HG02678 (cell line): ENCODE data around the gene RFXANK.
"Not testable (repeated sequence)": the region's sequence is repeated elsewhere in the genome, so short reads cannot be mapped to it uniquely, and the experiment has no call there.

ENCODE experiments used
- ATAC-seq: cut with Tn5 transposase; IDR thresholded peaks from one replicate; pipeline ENCODE4 v1.9.1; 2021; ENCODE audit warnings: mild to moderate bottlenecking, moderate library complexity; ENCODE audit not compliant: unreplicated experiment

Gene RFXANK

DNA sequence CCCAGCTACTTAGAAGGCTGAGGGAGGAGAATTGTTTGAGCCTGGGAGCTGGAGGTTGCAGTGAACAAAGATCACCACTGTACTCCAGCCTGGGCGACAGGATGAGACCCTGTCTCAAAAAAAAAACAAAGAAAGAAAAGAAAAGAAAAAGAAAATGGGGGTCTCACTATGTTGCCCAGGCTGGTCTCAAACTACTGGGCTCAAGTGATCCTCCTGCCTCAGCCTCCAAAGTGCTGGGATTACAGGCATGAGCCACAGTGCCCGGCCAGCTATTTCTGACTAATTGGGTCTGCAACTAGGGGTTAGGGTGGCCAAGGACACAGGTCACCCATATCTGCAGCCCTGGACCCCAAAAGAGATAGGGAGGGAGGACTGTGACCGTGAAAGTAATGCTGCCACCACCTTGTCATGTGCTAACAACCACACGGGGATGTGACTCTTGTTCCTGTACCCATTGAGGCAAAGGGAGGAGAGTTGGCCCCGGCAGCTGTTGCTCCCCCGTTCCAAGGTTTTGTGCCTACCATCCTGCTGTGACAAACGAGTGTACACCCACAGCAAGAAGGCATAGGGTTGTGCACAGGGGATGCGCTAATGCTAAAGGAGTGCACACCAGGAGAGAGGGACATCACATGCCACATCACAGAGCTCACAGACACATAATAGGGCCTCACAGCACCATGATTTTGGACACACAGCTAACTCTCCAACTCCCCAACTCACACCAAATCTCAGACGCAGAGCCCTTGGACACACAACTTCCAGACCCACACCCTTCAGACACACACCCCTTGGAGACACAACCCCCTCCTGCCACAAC is 22.6 kb upstream of the RFXANK start:
- no peak for ATAC-seq

DNA sequence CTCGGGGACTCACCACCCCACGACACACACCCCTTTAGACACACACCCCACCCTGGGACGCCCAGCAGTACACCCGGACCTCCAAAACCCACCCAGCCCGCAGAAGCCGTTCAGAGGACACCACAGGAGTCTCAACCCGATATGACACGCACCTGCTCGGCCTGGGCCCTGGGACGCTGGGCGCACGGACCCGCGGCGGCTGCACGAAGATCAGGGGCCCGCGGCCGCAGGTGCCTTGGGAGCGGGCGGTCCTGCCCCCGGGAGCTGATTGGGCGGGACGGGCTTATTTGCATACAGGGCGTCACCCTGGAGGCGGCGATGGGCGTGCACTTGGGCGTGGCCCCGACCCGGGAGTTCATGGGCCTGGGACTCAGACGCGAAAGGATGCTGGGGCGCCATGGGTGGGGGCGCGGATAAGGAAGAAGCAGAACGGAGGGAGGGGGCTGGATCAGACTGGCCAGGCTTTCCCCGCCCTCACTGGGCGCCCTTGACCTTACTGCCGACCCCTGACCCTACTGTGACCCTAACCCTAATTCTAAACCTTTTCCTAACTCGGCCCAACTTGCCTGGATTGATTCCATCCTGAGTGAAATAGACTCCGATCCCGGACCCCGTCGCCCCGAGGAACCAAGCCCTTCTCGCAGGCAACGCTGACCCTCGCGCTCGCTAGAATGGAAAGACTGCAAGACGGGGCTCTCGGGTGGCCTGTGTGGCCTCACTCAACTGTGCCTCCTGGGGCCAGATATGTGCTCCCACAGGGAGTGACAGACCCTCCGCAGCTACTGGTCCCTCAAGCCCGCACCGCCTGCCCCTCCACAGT is 21.8 kb upstream of the RFXANK start, which contains the start of gene MEF2B:
Gene MEF2B, minus strand, starts transcription at position 211 of the 820 bp plus-strand sequence. CDS start 19,528 bp downstream, outside the sequence.
- peak; percentile 93 for ATAC-seq

DNA sequence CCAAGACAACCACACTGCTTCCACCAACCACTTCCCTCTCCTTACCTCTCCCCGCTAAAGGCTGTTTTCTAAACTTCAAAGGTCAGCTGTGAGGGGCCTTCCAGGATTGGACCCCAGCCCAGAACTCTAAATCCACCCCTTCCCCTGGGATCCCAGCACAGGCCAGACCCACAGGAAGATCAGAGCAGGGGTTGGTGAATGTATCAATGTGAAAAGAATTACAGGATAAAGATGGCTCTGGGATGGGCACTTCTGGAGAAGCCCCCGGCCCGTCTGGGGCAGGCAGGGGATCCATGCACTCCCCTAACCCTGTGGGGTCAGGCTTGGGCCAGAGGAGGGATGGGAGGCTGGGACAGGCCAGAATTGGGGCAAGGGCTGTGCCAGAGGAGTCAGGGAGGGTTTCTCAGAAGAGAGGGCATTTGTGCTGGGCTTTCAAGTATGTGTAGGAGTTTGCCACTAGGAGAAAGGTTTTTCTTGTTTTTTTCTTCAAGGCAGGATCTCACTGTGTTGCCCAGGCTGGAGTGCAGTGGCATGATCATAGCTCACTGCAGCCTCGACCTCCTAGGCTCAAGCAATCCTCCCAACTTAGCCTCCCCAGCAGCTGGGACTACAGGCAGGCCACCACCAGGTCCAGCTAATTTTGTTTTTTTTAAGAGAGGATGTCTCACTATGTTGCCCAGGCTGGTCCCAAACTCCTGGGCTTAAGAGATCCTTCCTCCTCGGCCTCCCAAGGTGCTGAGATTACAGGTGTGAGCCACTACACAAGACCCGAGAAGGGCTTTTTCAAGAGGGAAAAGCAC is 21.0 kb upstream of the RFXANK start:
- ATAC-seq, result no peak

DNA sequence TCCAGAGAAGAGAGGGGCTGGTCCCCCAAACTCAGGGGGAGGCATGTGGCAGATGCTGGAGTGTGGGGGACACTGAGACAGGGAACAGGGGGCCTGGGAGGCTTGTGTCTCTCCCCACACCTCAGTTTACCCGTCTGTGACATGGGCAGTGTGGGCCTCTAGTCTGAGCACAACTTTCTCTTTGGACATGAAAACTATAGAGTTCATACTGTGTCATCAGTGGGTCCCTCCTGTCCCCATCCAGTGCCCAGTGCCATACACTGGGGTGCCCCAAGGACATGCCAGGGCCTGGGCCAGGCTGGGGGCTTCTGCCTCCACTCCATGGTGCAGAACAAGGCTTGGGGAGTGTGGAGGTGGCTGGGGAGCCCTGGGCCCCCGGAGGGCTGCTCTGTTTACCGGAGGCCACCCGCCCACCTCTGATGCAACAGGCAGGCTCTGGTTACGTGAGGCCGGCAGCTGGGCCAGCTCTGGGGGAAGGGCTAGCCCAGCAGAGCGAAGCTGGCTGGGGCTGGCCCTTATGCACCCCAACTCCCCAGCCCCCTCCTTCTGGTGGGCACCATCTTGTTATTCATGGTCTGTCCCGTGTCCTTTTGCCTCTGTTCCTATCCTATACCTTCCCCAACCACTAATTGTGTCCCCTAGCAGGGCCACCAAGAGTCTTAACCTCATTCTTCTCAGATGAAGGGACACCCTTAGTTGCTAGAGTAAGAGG is 20.1 kb upstream of the RFXANK start:
- ATAC-seq, result no peak

DNA sequence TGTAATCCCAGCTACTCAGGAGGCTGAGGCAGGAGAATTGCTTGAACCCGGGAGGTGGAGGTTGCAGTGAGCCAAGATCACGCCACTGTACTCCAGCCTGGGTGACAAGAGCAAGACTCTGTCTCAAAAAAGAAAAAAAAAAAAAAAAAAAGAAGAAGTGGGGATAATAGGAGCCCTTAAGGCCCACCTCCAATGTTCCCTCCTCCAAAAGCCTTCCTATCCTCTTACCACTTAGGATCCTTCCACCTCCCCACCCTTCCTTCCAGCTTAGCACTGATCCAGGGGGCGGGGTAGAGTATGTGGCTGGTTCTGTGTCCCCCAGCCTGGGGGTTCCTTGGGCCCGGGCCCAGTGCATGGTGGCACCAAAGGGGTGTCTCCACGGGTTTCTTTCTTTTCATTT is 18.8 kb upstream of the RFXANK start:
- ATAC-seq, result not testable (repeated sequence)

DNA sequence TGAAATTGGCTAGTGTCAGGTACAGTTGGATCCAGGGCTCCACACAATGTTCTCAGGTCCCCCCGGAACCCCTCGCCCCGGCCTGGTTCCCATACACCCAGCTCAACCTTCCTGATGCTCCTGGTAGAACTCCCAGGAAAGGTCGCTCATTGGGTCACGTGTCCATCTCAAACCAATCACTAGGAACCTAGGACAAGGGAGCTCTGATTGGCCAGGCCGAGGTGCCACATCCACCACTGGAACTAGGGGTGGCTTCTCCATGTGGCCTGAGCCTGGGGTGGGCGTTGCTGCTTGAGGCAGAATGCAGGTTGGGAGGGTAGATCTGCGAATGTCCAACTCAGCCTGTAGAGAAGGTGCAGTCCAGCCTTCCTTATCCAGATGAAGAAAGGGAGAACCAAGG is 15.1 kb upstream of the RFXANK start:
- ATAC-seq, result no peak

DNA sequence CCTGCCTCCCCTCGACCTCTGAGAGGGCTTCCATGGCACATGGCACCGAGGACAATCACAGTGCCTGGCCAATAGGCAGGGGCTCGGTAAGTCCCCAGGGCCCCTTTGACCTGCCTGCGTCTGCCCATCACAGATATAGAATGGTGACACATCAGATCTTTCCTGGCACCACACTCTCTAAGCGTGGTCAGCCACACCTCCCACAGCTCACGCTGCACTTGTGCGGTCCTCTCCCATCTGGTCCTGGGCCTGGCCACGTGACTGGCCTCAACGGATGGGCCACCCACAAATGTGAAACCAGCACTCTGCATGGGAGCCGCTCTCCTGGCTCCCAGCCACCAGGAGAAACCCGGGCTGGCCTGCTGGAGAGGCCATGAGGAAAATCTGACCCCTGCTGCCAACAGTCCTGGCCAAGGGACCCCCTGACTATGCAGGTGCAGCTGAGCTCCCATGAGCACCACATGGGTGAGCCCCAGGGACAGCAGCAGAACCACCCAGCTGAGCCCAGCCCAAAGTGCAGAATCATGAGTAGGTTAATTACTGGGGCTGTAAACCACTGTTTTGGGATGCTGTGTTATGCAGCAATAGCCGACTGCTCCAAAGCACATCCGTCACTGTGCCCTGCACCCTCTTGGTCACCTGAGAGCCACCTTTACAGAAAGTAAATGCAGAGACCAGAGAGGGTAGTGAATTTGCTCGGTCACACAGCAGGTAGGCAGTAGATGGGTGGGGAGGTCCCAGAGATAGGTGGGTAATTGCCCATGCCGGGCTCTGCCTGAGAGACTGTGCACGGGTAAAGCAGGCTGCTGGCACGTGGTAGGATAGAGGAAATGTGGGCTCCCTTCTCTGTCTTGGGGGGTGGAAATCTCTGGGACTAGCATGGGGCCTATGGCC is 12.3 kb upstream of the RFXANK start:
- ATAC-seq, result no peak

DNA sequence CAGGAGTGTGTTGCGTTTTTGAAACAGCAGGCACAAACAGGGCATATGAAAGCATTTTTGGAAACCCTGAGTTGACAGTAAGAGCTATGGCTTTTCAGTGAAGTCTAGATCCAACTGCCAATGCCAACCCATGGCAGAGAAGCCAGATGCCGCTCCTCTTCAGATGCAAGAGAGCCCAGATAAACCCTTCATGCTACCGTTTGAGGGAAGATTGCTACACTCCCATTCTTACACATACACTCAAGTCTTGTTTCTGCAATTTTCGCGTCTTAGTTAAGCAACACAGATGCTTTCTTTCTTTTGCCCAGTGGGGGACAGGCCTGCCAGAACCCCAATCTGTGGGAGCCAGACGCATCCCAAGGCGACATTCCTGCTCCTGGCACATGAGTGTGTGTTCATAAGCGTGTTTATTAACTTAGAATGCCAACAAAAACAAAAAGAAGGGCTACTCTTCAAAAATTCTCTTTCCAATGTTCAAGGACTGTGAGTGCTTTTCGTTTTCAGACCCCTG is 10.5 kb upstream of the RFXANK start:
- no peak for ATAC-seq

DNA sequence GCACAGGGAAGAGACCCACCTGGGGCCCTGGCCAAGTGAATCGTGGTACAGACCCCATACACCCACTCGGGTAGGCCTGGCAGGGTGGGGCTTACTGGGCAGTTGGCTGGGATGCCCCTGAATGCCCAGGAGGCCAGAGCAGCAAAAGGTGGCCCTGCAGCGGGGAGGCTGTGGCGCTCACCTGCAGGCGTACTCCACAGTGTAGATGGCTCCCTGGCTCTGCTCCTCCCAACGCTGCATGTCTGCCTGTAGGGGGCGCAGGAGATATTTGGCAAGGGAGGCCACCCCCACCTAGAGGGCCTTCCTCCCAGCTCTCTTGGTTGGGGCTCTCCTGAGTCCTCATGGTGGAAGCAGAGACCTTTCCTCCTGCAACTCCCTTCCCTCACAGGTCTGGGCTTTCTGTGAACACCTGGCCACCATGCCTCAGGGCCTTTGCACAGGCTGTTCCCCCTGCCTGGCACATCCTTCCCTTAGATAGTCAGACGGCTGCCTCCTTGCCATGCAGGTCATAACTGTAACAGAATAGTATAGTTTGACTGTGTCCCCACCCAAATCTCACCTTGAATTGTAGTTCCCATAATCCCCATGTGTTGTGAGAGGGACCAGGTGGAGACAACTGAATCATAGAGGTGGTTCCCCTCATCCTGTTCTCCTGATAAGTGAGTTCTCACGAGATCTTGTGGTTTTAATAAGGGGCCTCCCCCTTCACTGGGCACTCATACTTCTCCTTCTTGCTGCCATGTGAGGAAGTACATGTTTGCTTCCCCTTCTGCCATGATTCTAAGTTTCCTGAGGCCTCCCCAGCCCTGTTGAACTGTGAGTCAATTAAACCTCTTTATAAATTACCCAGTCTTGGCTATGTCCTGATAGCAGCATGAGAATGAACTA is 6.0 kb upstream of the RFXANK start:
- ATAC-seq, result no peak

DNA sequence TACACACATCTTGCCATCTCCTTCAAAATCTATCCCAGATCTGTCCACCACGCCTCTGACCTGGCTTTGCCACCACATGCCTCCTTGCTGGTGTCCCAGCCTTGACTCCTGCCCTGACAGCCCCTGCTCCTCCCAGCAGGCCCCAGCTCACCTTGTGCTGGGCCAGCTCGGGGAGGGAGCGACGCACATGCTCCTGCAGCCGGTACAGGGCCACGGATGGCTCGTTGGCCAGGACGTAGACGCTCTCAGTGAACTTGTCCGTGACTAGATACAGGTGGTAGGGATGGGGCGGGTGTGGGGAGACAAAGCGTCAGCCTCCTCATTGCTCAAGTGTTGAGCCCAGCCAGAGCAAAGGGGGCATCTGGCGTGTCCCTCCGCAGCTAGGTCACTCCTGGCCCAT is 5.3 kb upstream of the RFXANK start:
- no peak for ATAC-seq

DNA sequence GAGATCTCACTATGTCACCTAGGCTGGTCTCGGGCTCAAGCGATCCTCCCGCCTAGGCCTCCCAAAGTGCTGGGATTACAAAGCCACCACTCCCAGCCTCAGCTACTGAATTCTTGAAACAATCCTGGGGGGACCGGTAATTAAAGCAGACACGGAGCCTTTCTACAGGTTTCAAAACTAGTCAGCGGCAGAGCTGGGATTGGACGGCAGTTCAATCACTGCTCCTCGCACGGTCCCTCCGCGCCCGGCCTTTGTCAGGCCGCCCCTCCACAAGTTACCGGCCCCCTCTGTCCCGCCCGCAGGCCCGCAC is 335 bp upstream of the RFXANK start:
- no peak for ATAC-seq

DNA sequence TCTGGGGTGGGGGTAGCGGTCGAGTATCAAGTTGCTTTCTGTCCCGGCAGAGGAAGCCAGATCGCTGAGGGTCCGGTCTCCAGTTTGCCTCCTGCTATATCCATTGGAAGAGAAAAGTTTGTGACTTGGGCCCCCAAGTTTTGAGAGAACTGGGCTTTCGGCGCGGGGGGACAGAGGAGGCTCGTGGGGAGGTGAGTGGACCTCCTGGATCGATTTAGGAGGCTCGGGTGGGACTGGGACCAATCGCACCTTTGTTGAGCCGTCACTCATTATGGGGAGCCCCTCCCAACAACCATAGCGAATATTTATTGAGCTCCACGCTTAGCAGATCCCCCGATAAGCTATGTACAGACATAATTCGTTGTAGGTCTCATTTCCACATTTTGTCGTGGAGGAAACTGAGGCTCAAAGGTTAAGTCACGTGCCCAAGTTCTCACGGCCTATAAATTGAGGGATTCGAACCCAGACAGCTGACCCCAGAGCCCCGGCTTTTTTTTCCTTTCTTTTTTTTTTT is 909 bp downstream of the RFXANK start:
- no peak for ATAC-seq

DNA sequence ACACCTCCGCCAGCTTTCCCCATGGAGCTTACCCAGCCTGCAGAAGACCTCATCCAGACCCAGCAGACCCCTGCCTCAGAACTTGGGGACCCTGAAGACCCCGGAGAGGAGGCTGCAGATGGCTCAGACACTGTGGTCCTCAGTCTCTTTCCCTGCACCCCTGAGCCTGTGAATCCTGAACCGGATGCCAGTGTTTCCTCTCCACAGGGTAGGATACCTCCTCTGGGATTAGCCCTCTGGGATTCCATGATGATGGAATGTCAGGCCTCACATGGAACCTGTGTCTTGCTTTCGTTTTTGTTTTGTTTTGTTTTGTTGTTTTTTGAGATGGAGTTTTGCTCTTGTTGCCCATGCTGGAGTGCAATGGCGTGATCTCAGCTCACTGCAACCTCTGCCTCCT is 1.9 kb downstream of the RFXANK start:
- ATAC-seq, result no peak

DNA sequence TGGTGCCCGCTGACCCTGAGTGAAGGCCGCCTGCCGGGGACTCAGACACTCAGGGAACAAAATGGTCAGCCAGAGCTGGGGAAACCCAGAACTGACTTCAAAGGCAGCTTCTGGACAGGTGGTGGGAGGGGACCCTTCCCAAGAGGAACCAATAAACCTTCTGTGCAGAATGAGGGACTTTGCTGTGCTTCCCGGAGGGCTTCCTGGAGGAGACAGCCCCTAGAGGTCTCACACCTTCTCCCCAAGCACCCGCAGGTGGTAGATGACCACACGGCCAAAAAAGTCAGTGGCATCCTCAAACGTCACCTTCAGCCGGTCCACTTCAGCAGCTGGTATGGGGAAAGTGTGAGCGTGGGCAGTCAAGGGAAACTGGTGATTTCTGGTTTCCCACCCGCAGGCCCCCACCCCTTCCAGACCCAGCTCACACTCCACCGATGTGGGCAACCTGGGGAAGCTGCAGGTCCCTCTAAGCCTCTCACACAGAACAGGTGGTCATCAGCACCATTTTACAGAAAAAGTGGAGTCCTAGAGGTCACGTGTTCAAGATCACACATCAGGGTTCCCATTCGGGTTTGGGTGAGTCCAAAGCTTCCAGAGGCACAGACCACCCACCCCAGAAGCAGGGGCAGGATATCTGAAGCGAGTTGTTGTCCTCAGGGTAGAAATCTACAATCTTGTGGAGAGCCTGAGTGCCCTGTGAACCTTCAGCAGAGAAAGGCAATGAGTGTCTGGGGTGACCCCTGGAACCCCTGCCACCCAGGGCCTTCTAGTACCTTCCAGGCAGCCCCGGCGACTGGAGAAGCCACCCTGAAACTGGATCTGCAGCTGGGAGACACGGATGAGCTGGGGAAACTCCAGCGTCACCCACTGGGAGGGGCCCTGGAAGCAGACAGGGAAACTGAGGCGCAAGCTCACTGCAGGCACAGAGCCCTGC is 9.9 kb downstream of the RFXANK start:
- ATAC-seq, result no peak

DNA sequence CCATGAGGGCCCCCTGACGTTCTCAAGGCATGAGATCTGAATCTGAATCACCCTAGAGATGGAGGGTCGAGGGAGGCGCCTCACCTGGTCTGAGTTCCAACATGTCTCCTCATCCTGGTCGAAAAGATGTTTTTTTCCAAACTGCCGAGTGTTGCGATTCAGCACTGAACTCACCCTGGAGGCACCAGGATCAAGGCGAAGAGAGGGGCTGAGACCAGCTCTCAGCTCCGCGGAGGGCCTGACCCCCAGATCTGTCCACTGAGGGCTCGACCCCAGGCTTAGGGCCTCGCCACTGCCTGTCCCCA is 10.6 kb downstream of the RFXANK start:
- no peak for ATAC-seq

DNA sequence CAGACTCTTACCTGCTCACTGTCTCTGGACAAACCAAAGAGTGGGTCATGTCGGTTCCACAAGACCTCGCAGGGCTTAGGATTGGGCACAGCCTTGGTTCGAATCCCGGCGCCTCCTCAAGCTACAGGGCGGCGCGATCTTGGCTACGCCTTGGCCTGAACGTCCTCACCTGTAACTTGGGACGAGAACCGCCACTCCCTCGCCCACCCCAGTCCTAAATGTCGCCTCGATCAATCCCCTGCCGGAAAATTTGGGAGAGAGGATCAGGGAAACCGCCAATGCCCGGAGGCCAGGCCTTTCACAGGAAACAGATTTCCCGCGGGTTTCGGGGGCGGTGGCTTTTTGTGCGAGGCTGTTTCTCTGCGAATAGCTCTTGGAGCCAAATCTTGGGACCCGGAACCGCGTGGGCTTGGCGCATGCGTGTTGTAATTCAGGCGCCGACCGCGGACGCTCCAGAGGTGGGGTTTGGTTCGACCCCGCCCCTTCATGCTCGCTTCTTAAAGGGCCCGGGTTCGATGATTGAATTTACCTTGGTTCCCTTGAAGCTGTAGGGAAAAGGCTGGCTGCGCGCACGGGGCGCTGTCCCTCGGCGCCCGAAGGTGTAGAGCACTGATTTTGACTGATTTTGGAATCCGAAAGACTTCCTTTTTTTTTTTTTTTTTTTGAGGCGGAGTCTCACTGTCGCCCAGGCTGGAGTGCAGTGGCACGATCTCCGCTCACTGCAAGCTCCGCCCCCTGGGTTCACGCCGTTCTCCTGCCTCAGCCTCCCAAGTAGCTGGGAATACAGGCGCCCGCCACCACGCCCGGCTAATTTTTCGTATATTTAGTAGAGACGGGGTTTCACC is 11.2 kb downstream of the RFXANK start, which contains the start of gene NR2C2AP:
Gene NR2C2AP, minus strand, starts transcription at position 403 of the 845 bp plus-strand sequence. Its CDS starts 354 bp downstream, at position 49.
- ATAC-seq, result peak; percentile 84
